ENCODE results near the gene C3orf20. TPM values are rescaled to one million over a fixed set of nuclear protein-coding genes. Genes with fewer than 3 reads are reported as not detected.
"Not testable (repeated sequence)": the region's sequence is repeated elsewhere in the genome, so short reads cannot be mapped to it uniquely, and the experiment has no call there.

The C3orf20 gene
- total RNA-seq, 1 donor, result not detected

GRCh38 chr3:14741510-14741909 is 66.6 kb downstream of the C3orf20 start:
- DNase-seq (ENCODE audit: low read depth), result no peak
- no peak overlapping the region for H3K4me3 ChIP-seq (ENCODE audit: low read depth, low read length)
- TF ChIP-seq, protein P1, sequence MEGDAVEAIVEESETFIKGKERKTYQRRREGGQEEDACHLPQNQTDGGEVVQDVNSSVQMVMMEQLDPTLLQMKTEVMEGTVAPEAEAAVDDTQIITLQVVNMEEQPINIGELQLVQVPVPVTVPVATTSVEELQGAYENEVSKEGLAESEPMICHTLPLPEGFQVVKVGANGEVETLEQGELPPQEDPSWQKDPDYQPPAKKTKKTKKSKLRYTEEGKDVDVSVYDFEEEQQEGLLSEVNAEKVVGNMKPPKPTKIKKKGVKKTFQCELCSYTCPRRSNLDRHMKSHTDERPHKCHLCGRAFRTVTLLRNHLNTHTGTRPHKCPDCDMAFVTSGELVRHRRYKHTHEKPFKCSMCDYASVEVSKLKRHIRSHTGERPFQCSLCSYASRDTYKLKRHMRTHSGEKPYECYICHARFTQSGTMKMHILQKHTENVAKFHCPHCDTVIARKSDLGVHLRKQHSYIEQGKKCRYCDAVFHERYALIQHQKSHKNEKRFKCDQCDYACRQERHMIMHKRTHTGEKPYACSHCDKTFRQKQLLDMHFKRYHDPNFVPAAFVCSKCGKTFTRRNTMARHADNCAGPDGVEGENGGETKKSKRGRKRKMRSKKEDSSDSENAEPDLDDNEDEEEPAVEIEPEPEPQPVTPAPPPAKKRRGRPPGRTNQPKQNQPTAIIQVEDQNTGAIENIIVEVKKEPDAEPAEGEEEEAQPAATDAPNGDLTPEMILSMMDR (IDR thresholded peaks at IDR 0.05; ENCODE audit: insufficient read depth, low read depth, low read length), result no peak

GRCh38 chr3:14744556-14744955 is 69.6 kb downstream of the C3orf20 start:
- DNase-seq (ENCODE audit: low read depth), result no peak
- H3K4me3 ChIP-seq (ENCODE audit: low read depth, low read length), result no peak overlapping the region
- TF ChIP-seq, protein P1 (IDR thresholded peaks at IDR 0.05; ENCODE audit: insufficient read depth, low read depth, low read length), result no peak

DNA sequence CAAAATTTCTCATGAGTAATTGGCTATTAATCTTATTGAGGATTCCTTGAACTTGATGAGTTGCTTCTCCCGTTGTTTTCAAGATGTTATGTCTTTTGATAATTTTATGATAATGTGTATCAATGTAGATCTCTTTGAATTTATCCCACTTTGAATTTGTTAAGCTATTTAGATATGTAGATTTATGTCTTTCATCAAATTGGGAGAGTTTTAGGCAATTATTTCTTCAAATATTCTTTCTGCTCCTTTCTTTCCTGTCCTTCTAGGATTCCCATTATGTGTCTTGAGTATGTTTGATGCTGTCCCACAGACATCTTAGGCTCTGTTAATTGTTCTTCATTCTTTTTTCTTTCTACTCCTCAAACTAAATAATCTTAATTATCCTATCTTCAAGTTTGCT is 75.7 kb downstream of the C3orf20 start:
- DNase-seq (ENCODE audit: low read depth), result no peak
- TF ChIP-seq, protein P1 (IDR thresholded peaks at IDR 0.05; ENCODE audit: insufficient read depth, low read depth, low read length), result no peak
- no peak overlapping the region for H3K4me3 ChIP-seq (ENCODE audit: low read depth, low read length)

GRCh38 chr3:14752979-14753378 is 78.0 kb downstream of the C3orf20 start:
- not testable (repeated sequence) for DNase-seq (ENCODE audit: low read depth); H3K4me3 ChIP-seq (ENCODE audit: low read depth, low read length)

DNA sequence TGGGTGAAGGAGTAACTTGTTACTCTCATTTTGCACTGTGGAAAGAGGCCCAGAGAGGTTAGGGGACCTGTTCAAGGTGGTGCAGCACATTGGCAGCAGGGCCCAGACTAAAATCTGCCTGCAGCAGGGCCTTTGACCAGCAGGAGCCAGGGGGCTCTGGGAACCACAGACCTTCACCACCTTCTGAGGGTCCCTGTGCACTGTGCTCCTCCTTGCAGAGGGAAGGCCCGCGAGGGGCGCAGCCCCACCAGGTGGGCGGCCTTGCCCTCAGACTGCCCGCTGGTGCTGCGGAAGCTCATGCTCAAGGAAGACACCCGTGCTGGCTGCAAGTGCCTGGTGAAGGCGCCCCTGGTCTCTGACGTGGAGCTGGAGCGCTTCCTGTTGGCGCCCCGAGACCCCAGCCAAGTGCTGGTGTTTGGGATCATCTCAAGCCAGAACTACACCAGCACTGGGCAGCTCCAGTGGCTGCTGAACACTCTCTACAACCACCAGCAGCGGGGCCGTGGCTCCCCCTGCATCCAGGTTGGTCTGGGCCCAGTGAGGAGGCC is 82.3 kb downstream of the C3orf20 start:
- TF ChIP-seq, protein P1 (IDR thresholded peaks at IDR 0.05; ENCODE audit: insufficient read depth, low read depth, low read length), result no peak
- no peak for DNase-seq (ENCODE audit: low read depth)
- no peak overlapping the region for H3K4me3 ChIP-seq (ENCODE audit: low read depth, low read length)

DNA sequence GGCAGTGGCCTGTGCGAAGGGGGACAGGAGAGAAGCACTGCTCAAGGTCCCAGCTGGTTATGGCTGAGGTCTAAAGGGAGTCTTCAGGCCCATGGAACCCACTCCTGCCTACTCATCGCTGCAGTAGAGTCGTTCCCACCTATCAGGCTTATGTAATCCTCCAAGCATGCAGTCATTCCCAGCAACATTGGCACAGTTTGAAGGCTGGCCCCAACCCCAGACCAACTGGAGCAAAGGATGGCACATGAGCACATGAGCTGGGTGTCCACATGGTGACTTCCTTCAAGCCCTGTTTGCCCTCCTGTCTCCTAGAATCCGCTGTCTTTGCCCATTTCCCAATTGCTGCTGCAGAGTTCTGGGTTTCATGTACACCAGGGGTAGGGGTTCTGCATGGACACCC is 83.4 kb downstream of the C3orf20 start:
- TF ChIP-seq, protein P1 (IDR thresholded peaks at IDR 0.05; ENCODE audit: insufficient read depth, low read depth, low read length), result no peak
- DNase-seq (ENCODE audit: low read depth), result no peak
- H3K4me3 ChIP-seq (ENCODE audit: low read depth, low read length), result no peak overlapping the region

DNA sequence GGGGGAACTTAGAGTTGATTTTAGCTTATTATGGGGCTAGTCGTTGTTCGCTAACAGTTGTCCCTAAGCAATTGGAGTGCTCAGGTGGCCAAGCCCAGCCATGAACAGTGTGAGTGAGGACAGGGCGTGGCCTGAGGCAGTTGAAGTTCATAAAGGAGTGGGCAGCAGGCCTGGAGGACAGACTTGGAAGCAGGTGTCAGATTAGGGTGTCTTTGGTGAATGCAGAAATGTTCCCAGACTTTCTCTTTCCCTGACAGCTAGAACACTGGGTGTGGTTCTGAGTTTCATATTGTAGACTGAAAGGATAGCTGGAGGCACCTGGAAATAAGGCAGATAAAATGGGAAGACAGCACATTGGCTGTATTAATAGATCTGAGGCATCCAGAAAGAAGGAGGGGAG is 84.0 kb downstream of the C3orf20 start:
- no peak for DNase-seq (ENCODE audit: low read depth)
- no peak overlapping the region for H3K4me3 ChIP-seq (ENCODE audit: low read depth, low read length)
- TF ChIP-seq, protein P1 (IDR thresholded peaks at IDR 0.05; ENCODE audit: insufficient read depth, low read depth, low read length), result no peak

Measured in fibroblast of villous mesenchyme (primary cell).